Measurements from ENCODE around the gene SDHAF1. TPM values are rescaled to one million over a fixed set of nuclear protein-coding genes. Genes with fewer than 3 reads are reported as not detected.
"Not testable (repeated sequence)": the region's sequence is repeated elsewhere in the genome, so short reads cannot be mapped to it uniquely, and the experiment has no call there.

Gene SDHAF1
- total RNA-seq, 1 experiment from 2014 or later = 16.0 TPM

DNA sequence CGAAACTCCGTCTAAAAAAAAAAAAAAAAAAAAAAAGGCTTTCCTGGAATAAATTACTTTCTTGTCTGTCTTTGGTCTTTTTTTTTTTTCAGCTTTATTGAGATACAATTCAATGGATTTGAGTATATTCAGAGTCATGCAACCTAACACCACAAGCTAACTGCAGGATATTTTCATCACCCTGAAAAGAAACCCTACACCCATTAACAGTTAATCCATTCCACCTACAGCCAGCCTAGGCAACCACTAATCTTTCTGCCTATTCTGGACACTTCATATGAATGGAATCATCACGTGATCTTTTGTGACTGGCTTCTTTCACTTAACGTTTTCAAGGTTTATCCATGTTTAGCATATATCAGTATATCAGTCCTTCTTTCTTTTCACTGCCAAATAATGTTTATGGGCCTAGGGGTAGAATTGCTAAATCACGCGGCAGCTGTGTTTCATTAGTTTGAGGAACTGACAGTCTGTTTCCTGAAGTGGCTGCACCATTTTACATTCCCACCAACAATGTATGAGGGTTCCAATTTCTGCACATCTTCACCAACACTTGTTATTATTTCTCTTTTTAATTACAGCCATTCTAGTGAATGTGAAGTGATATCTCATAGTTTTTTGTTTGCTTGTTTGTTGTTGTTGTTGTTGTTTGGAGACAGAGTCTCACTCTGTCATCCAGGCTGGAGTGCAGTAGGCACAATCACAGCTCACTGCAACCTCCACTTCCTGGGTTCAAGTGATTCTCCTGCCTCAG, 38.9 kb upstream of the SDHAF1 start:
- Mint-ChIP-seq H3K4me3 (no peak overlapping the region), H3K4me1 (peaks cover 5 to 9% of the 10 kb centered on the region in 2 experiments; a peak in 2 of 4 replicates), H3K36me3 (ENCODE audit: insufficient read depth in 1 of 3, low read depth in 3 of 3) (no peaks in the 10 kb centered on the region), H3K27ac (no peak overlapping the region), H3K27me3 (ENCODE audit: low read depth) (peaks cover 45% of the 10 kb centered on the region), H3K9me3 (peaks cover 0 to 2% of the 10 kb centered on the region in 2 experiments; a peak in 1 of 5 replicates)
- Histone ChIP-seq H2BK120ac (ENCODE audit: low read depth, low read length, poor library complexity, severe bottlenecking) (no peak overlapping the region), H3T11ph (ENCODE audit: low read length) (no peak overlapping the region), H3K79me1 (ENCODE audit: insufficient read depth, low read depth, low read length, poor library complexity, severe bottlenecking) (no peaks in the 10 kb centered on the region), H3K23me2 (ENCODE audit: insufficient read length, low read depth, low read length, poor library complexity, severe bottlenecking) (no peaks in the 10 kb centered on the region), H3K9ac (ENCODE audit: extremely low read depth, insufficient read length, low read length) (no peak overlapping the region), H3K4me2 (ENCODE audit: insufficient read depth, insufficient read length, low read length) (no peak overlapping the region), H4K20me1 (ENCODE audit: control insufficient read depth, insufficient read depth, insufficient read length) (peaks cover 2% of the 10 kb centered on the region), H3K18ac (ENCODE audit: insufficient read length, low read depth, low read length) (no peak overlapping the region), H3K4ac (ENCODE audit: low read depth, low read length) (no peak overlapping the region), H3K79me2 (ENCODE audit: insufficient read depth, low read length) (no peaks in the 10 kb centered on the region), H2BK20ac (ENCODE audit: low read depth, low read length, poor library complexity, severe bottlenecking) (no peak overlapping the region), H4K91ac (ENCODE audit: insufficient read length, low read depth, low read length) (no peak overlapping the region), H4K5ac (ENCODE audit: insufficient read length, low read depth, low read length) (no peak overlapping the region), H2AK5ac (ENCODE audit: insufficient read length, low read length) (no peak overlapping the region), H2BK5ac (ENCODE audit: insufficient read length, low read length) (no peak overlapping the region), H3K27ac (ENCODE audit: insufficient read length, low read depth, low read length) (no peak overlapping the region), H2BK15ac (ENCODE audit: low read depth, low read length) (no peak overlapping the region), H4K8ac (replicated peaks; ENCODE audit: insufficient read length, low read depth, low read length) (no peak overlapping the region), H2BK12ac (ENCODE audit: insufficient read length, low read depth, low read length) (no peak overlapping the region), H2AFZ (ENCODE audit: low read length) (no peak overlapping the region), H3K27me3 (ENCODE audit: insufficient read depth, low read length) (peaks cover 14% of the 10 kb centered on the region), H3K23ac (ENCODE audit: insufficient read length, low read depth, low read length) (no peak overlapping the region), H3K4me1 (ENCODE audit: insufficient read depth, low read length) (no peaks in the 10 kb centered on the region), H3K14ac (ENCODE audit: insufficient read depth, low read length) (no peak overlapping the region), H3K9me3 (ENCODE audit: control insufficient read depth, low read depth, low read length) (no peaks in the 10 kb centered on the region), H3K56ac (ENCODE audit: insufficient read length, low read depth, low read length) (no peak overlapping the region)
- WGBS (ENCODE audit: extremely low coverage, insufficient read length, low lambda C conversion rate) = no CpG with 5 or more reads among the region's 6 CpGs
- TF ChIP-seq, protein P1, sequence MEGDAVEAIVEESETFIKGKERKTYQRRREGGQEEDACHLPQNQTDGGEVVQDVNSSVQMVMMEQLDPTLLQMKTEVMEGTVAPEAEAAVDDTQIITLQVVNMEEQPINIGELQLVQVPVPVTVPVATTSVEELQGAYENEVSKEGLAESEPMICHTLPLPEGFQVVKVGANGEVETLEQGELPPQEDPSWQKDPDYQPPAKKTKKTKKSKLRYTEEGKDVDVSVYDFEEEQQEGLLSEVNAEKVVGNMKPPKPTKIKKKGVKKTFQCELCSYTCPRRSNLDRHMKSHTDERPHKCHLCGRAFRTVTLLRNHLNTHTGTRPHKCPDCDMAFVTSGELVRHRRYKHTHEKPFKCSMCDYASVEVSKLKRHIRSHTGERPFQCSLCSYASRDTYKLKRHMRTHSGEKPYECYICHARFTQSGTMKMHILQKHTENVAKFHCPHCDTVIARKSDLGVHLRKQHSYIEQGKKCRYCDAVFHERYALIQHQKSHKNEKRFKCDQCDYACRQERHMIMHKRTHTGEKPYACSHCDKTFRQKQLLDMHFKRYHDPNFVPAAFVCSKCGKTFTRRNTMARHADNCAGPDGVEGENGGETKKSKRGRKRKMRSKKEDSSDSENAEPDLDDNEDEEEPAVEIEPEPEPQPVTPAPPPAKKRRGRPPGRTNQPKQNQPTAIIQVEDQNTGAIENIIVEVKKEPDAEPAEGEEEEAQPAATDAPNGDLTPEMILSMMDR (conservative IDR thresholded peaks at IDR 0.05) = no peak
- no peak for DNase-seq

GRCh38 chr19:35957411-35957810, 37.6 kb upstream of the SDHAF1 start:
- H3K27ac Mint-ChIP-seq; H3K14ac ChIP-seq (ENCODE audit: insufficient read depth, low read length); H3K23me2 ChIP-seq (ENCODE audit: insufficient read length, low read depth, low read length, poor library complexity, severe bottlenecking); H3K79me1 ChIP-seq (ENCODE audit: insufficient read depth, low read depth, low read length, poor library complexity, severe bottlenecking); H3K9me3 ChIP-seq (ENCODE audit: control insufficient read depth, low read depth, low read length); H4K91ac ChIP-seq (ENCODE audit: insufficient read length, low read depth, low read length); H3K9ac ChIP-seq (ENCODE audit: extremely low read depth, insufficient read length, low read length); H3K23ac ChIP-seq (ENCODE audit: insufficient read length, low read depth, low read length); H4K20me1 ChIP-seq (ENCODE audit: control insufficient read depth, insufficient read depth, insufficient read length); H3T11ph ChIP-seq (ENCODE audit: low read length); H3K4me3 Mint-ChIP-seq; H2AK5ac ChIP-seq (ENCODE audit: insufficient read length, low read length); H2BK120ac ChIP-seq (ENCODE audit: low read depth, low read length, poor library complexity, severe bottlenecking); H3K27ac ChIP-seq (ENCODE audit: insufficient read length, low read depth, low read length); H3K36me3 Mint-ChIP-seq (ENCODE audit: insufficient read depth in 1 of 3, low read depth in 3 of 3); H3K79me2 ChIP-seq (ENCODE audit: insufficient read depth, low read length); DNase-seq; H2BK5ac ChIP-seq (ENCODE audit: insufficient read length, low read length); H4K5ac ChIP-seq (ENCODE audit: insufficient read length, low read depth, low read length); H3K4me2 ChIP-seq (ENCODE audit: insufficient read depth, insufficient read length, low read length); H2AFZ ChIP-seq (ENCODE audit: low read length); H3K9me3 Mint-ChIP-seq; H2BK12ac ChIP-seq (ENCODE audit: insufficient read length, low read depth, low read length); H3K4me1 ChIP-seq (ENCODE audit: insufficient read depth, low read length); H2BK20ac ChIP-seq (ENCODE audit: low read depth, low read length, poor library complexity, severe bottlenecking); H4K8ac ChIP-seq (replicated peaks; ENCODE audit: insufficient read length, low read depth, low read length); H3K18ac ChIP-seq (ENCODE audit: insufficient read length, low read depth, low read length); H3K4ac ChIP-seq (ENCODE audit: low read depth, low read length); H3K4me1 Mint-ChIP-seq; H3K56ac ChIP-seq (ENCODE audit: insufficient read length, low read depth, low read length); H2BK15ac ChIP-seq (ENCODE audit: low read depth, low read length): not testable (repeated sequence)
- 100% methylated on average over 1 of the region's 8 CpGs for WGBS (ENCODE audit: extremely low coverage, insufficient read length, low lambda C conversion rate)
- peaks cover 14% of the 10 kb centered on the region for H3K27me3 ChIP-seq (ENCODE audit: insufficient read depth, low read length)
- H3K27me3 Mint-ChIP-seq (ENCODE audit: low read depth) = peaks cover 49% of the 10 kb centered on the region

Data from H9 (cell line).